ACHN (cell line): ENCODE data around the gene MSMB.
"Not testable (repeated sequence)": the region's sequence is repeated elsewhere in the genome, so short reads cannot be mapped to it uniquely, and the experiment has no call there.

Experiments
- DNase-seq: peaks from one replicate; pipeline ENCODE4 v3.0.0-alpha.2; 2015
- in situ Hi-C: cut with HindIII; loops from 2 replicates; pipeline ENCODE4 v1.10.0; 2017; ENCODE audit warnings: low sequenced_read_pairs, low pct_ligation_motif_present, low pct_unique_long_range_greater_than_20kb

Gene MSMB

GRCh38 chr10:45985590-45985989 is 60.5 kb downstream of the MSMB start:
- in situ Hi-C loops, DNase-seq: not testable (repeated sequence)

- in situ Hi-C loops, DNase-seq: not testable (repeated sequence)
Measured at GRCh38 chr10:45984473-45984872, 61.6 kb downstream of the MSMB start.

GRCh38 chr10:45983538-45984186 is 62.4 kb downstream of the MSMB start:
- peak; percentile 69 for DNase-seq
- in situ Hi-C loops, result not testable (repeated sequence)
